ENCODE data around the gene CCNE1. TPM values are rescaled to one million over a fixed set of nuclear protein-coding genes. Genes with fewer than 3 reads are reported as not detected.

The CCNE1 gene
- total RNA-seq, 1 experiment from 2014 or later, result 12.0 TPM

GRCh38 chr19:29769997-29770396 lies 41.8 kb upstream of the CCNE1 start:
- TF ChIP-seq CTCF (conservative IDR thresholded peaks at IDR 0.05; ENCODE audit: low read depth, low read length), result no peak
- no peak for TF ChIP-seq EZH2 (IDR thresholded peaks at IDR 0.05; ENCODE audit: borderline replicate concordance, low read depth, low read length, poor library complexity, severe bottlenecking)
- H3K9me3 ChIP-seq (ENCODE audit: low read depth, low read length, poor library complexity, severe bottlenecking), result no peaks in the 10 kb centered on the region
- no peak for DNase-seq (ENCODE audit: low spot score)
- H3K27ac ChIP-seq (ENCODE audit: low read depth, low read length, poor library complexity, severe bottlenecking), result no peak overlapping the region
- H3K27me3 ChIP-seq (replicated peaks; ENCODE audit: insufficient read depth, low read depth, low read length, poor library complexity), result no peaks in the 10 kb centered on the region
- BruUV-seq (replicated peaks), result no TSS peak
- no peaks in the 10 kb centered on the region for H3K36me3 ChIP-seq (ENCODE audit: insufficient read depth, low read length, poor library complexity, severe bottlenecking)
- H3K4me1 ChIP-seq (ENCODE audit: insufficient read depth, low read length, poor library complexity, severe bottlenecking), result no peaks in the 10 kb centered on the region
- H3K4me3 ChIP-seq (ENCODE audit: low read depth, low read length, poor library complexity, severe bottlenecking), result no peak overlapping the region
- intact Hi-C loops (cut with micrococcal nuclease; ENCODE audit: unreplicated experiment), result no loop called here
- CTCF ChIA-PET, result no interaction called here
- POLR2A ChIA-PET (ENCODE audit: low non-redundant PET), result no interaction called here

- Histone ChIP-seq H3K27ac (ENCODE audit: low read depth, low read length, poor library complexity, severe bottlenecking) (no peak overlapping the region), H3K9me3 (ENCODE audit: low read depth, low read length, poor library complexity, severe bottlenecking) (no peaks in the 10 kb centered on the region), H3K36me3 (ENCODE audit: insufficient read depth, low read length, poor library complexity, severe bottlenecking) (no peaks in the 10 kb centered on the region), H3K4me1 (ENCODE audit: insufficient read depth, low read length, poor library complexity, severe bottlenecking) (no peaks in the 10 kb centered on the region), H3K4me3 (ENCODE audit: low read depth, low read length, poor library complexity, severe bottlenecking) (no peak overlapping the region), H3K27me3 (replicated peaks; ENCODE audit: insufficient read depth, low read depth, low read length, poor library complexity) (no peaks in the 10 kb centered on the region)
- no peak for TF ChIP-seq EZH2 (IDR thresholded peaks at IDR 0.05; ENCODE audit: borderline replicate concordance, low read depth, low read length, poor library complexity, severe bottlenecking)
- no peak for TF ChIP-seq CTCF (conservative IDR thresholded peaks at IDR 0.05; ENCODE audit: low read depth, low read length)
- ChIA-PET POLR2A (ENCODE audit: low non-redundant PET) (no interaction called here), CTCF (interaction anchor here (0.6 kb wide), 1 partner anchor 81 kb away, joined by 3 read pairs; no protein-coding TSS in a partner anchor)
- intact Hi-C loops (cut with micrococcal nuclease; ENCODE audit: unreplicated experiment), result no loop called here
- DNase-seq (ENCODE audit: low spot score), result no peak
- no TSS peak for BruUV-seq (replicated peaks)
Measured at GRCh38 chr19:29770648-29771047, 41.1 kb upstream of the CCNE1 start.

GRCh38 chr19:29771708-29772414 lies 39.9 kb upstream of the CCNE1 start:
- H3K4me3 ChIP-seq (ENCODE audit: low read depth, low read length, poor library complexity, severe bottlenecking), result no peak overlapping the region
- no peaks in the 10 kb centered on the region for H3K9me3 ChIP-seq (ENCODE audit: low read depth, low read length, poor library complexity, severe bottlenecking)
- TF ChIP-seq CTCF (conservative IDR thresholded peaks at IDR 0.05; ENCODE audit: low read depth, low read length), result peak; percentile 78
- no peak for TF ChIP-seq EZH2 (IDR thresholded peaks at IDR 0.05; ENCODE audit: borderline replicate concordance, low read depth, low read length, poor library complexity, severe bottlenecking)
- peak; percentile 65 for DNase-seq (ENCODE audit: low spot score)
- H3K27ac ChIP-seq (ENCODE audit: low read depth, low read length, poor library complexity, severe bottlenecking), result no peak overlapping the region
- BruUV-seq (replicated peaks), result no TSS peak
- intact Hi-C loops (cut with micrococcal nuclease; ENCODE audit: unreplicated experiment), result no loop called here
- ChIA-PET POLR2A (ENCODE audit: low non-redundant PET) (no interaction called here), CTCF (no interaction called here)
- no peaks in the 10 kb centered on the region for H3K36me3 ChIP-seq (ENCODE audit: insufficient read depth, low read length, poor library complexity, severe bottlenecking)
- no peaks in the 10 kb centered on the region for H3K4me1 ChIP-seq (ENCODE audit: insufficient read depth, low read length, poor library complexity, severe bottlenecking)
- H3K27me3 ChIP-seq (replicated peaks; ENCODE audit: insufficient read depth, low read depth, low read length, poor library complexity), result no peaks in the 10 kb centered on the region

Measured in A673 (cell line).